Spleen (tissue), 7 donors: ENCODE results near the gene RIPK4.

Experiments used
- CTCF ChIP-seq, 11 experiments: fragments of 200-600 bp in 7 of 11; fragments of 450-650 bp in 4 of 11; sonication (generic) in 4 of 11; IDR thresholded peaks in 8 of 11; conservative IDR thresholded peaks in 3 of 11; 1 replicate in 7 of 11; 2 replicates in 4 of 11; pipeline versions ENCODE4 v1.4.0 to v1.8.0; 2016 to 2021; ENCODE audit warnings: antibody characterized with exemption in 11 of 11, inconsistent platforms in 4 of 11, mild to moderate bottlenecking in 1 of 11
- POLR2A ChIP-seq, 3 donors: fragments of 450-650 bp; IDR thresholded peaks; one replicate each; pipeline ENCODE4 v1.5.1; 2017; ENCODE audit warnings: antibody characterized with exemption in 3 of 3, mild to moderate bottlenecking in 1 of 3
- donor health status: DM: no; HTN: no; CAD: no; lungs with moderate emphysema.
- donor health status: DM: no; HTN: no; CAD: no.
- donor health status: DM: no; HTN: no; CAD: no.

DNA sequence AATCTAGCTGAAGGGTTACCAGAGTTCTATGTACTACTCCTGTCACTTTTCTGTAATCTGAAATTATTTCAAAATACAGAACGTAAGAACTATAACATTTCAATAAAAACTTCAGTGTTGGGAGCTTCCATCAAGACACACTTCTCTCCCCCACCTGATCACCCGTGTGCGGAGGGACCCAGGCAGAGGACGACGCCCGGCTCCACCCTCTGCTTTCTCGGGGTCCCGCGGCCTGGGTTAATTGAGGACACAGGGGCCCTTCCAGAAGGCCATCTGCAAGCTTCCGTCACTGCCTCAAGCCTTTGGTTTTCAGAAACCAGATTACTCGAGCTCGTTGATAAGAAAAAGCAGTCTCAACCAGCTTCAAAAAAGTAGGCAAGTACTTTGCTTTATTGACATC, 27.8 kb downstream of the RIPK4 start:
- TF ChIP-seq CTCF (IDR thresholded peaks at IDR 0.05 in 8 of 11, conservative IDR thresholded peaks at IDR 0.05 in 3 of 11) (no peak), POLR2A (IDR thresholded peaks at IDR 0.05) (no peak)
